ENCODE measurements around the gene FAM120C. TPM values are rescaled to one million over a fixed set of nuclear protein-coding genes. Genes with fewer than 3 reads are reported as not detected.

Gene FAM120C
- total and polyA plus RNA-seq, 2 of the 4 experiments (the other 2 are of a cell fraction) = 3.4 to 3.6 TPM

DNA sequence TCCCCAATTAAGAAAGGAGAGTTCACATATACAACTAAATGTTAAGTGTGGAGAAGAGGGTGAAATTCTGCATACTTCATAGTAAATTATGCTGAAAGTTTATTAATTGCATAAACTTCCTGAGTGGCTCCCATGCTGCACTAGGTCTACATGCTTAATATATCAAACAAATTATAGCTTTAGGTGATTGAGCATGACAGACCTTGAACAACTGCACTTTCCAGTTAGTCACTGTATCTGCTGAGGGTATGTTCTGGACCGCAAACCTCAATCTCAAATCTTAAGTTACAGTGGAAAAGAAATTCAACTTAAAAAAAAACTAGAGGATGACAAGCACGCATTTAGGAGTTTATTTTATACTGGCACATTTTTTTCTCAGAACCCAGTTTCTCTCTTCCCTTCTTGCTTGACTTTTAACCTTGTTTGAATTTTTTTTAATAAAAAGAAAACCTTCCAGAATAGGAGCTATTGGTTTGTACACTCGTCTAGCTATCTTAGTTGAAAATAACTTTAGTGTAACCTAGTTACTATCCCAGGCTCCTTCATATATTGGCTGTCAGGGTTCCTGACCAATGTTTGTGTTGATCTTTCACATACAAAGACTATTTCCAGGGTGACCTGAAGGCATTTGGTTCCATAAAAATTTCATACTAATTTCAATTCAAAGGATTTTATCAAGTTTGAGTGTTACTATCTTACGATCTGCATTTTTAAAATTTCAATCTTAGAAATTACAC, 10.2 kb upstream of the FAM120C start:
- Histone ChIP-seq H2BK20ac (ENCODE audit: low read depth, low read length) (no peak overlapping the region), H3K14ac (replicated peaks; ENCODE audit: low read depth, low read length) (no peak overlapping the region), H3K4me1 (ENCODE audit: control insufficient read depth, insufficient read depth, low read length) (no peaks in the 10 kb centered on the region), H4K91ac (ENCODE audit: insufficient read depth, low read depth, low read length) (no peak overlapping the region), H3K9ac (ENCODE audit: low read depth, low read length) (no peak overlapping the region), H3K36me3 (ENCODE audit: control insufficient read depth, insufficient read depth, low read length) (no peaks in the 10 kb centered on the region), H4K20me1 (ENCODE audit: insufficient read depth, low read length) (no peaks in the 10 kb centered on the region), H3K23ac (ENCODE audit: low read depth, low read length) (no peak overlapping the region), H3K9me1 (ENCODE audit: insufficient read depth, low read length) (0 out of 2 replicates have a peak, but pooled peaks cover 2% of the 10 kb centered on the region), H3K4ac (ENCODE audit: low read depth, low read length) (no peak overlapping the region), H3K18ac (ENCODE audit: low read depth, low read length) (no peak overlapping the region), H3K56ac (ENCODE audit: extremely low read depth, insufficient read depth, low read length) (no peak overlapping the region), H3K79me1 (ENCODE audit: low read depth in 1 of 2, low read length in 2 of 2) (no peaks in the 10 kb centered on the region), H3K27me3 (ENCODE audit: control insufficient read depth, insufficient read depth, low read length) (no peaks in the 10 kb centered on the region; the same call in 1 of the 2 replicates), H4K5ac (ENCODE audit: low read depth, low read length) (no peak overlapping the region), H2AK5ac (ENCODE audit: low read depth, low read length) (no peak overlapping the region), H3K9me3 (ENCODE audit: control insufficient read depth, insufficient read depth, low read length) (no peaks in the 10 kb centered on the region), H2BK120ac (ENCODE audit: low read depth, low read length) (no peak overlapping the region), H2AK9ac (replicated peaks; ENCODE audit: low read depth, low read length, poor library complexity) (no peak overlapping the region), H3K4me2 (ENCODE audit: low read depth, low read length) (no peak overlapping the region), H2AFZ (replicated peaks; ENCODE audit: low read length, poor library complexity) (no peak overlapping the region), H2BK5ac (ENCODE audit: low read depth, low read length, poor library complexity, severe bottlenecking) (no peak overlapping the region), H3K4me3 (ENCODE audit: insufficient read depth, low read depth, low read length) (no peak overlapping the region), H2BK15ac (ENCODE audit: low read depth, low read length) (no peak overlapping the region), H3K27ac (ENCODE audit: insufficient read depth, low read length) (no peak overlapping the region), H4K8ac (ENCODE audit: low read depth in 2 of 2, low read length in 2 of 2) (no peak overlapping the region)
- intact Hi-C loops (cut with micrococcal nuclease) (no loop called here), dilution Hi-C loops (cut with HindIII; ENCODE audit: low sequenced_read_pairs, unreplicated experiment) (no loop called here), in situ Hi-C loops (cut with MboI; ENCODE audit: low sequenced_read_pairs) (no loop called here)
- TF ChIP-seq POLR2A (IDR thresholded peaks at IDR 0.05; ENCODE audit: low read depth, low read length) (no peak), RFX5 (IDR thresholded peaks at IDR 0.05; ENCODE audit: low read depth, low read length) (no peak), MAFK (IDR thresholded peaks at IDR 0.05; ENCODE audit: low read depth, low read length) (no peak), FOS (IDR thresholded peaks at IDR 0.05; ENCODE audit: low read depth, low read length) (no peak), CHD1 (IDR thresholded peaks at IDR 0.05; ENCODE audit: low read depth, low read length) (no peak), SMC3 (IDR thresholded peaks at IDR 0.05; ENCODE audit: low read depth, low read length) (no peak), BHLHE40 (IDR thresholded peaks at IDR 0.05; ENCODE audit: low read depth, low read length) (no peak), RAD21 (IDR thresholded peaks at IDR 0.05; ENCODE audit: low read length) (no peak), NFE2L2 (IDR thresholded peaks at IDR 0.05; ENCODE audit: low read depth, low read length) (no peak), MAZ (IDR thresholded peaks at IDR 0.05; ENCODE audit: borderline replicate concordance, low read depth, low read length) (no peak), MXI1 (IDR thresholded peaks at IDR 0.05; ENCODE audit: borderline replicate concordance, low read depth, low read length) (no peak), CEBPB (IDR thresholded peaks at IDR 0.05; ENCODE audit: low read depth, low read length) (no peak), RCOR1 (IDR thresholded peaks at IDR 0.05; ENCODE audit: insufficient replicate concordance, low read length) (no peak)
- TF ChIP-seq, protein P1, sequence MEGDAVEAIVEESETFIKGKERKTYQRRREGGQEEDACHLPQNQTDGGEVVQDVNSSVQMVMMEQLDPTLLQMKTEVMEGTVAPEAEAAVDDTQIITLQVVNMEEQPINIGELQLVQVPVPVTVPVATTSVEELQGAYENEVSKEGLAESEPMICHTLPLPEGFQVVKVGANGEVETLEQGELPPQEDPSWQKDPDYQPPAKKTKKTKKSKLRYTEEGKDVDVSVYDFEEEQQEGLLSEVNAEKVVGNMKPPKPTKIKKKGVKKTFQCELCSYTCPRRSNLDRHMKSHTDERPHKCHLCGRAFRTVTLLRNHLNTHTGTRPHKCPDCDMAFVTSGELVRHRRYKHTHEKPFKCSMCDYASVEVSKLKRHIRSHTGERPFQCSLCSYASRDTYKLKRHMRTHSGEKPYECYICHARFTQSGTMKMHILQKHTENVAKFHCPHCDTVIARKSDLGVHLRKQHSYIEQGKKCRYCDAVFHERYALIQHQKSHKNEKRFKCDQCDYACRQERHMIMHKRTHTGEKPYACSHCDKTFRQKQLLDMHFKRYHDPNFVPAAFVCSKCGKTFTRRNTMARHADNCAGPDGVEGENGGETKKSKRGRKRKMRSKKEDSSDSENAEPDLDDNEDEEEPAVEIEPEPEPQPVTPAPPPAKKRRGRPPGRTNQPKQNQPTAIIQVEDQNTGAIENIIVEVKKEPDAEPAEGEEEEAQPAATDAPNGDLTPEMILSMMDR (conservative IDR thresholded peaks at IDR 0.05; ENCODE audit: low read depth, low read length) = no peak
- TF ChIP-seq, protein P2, sequence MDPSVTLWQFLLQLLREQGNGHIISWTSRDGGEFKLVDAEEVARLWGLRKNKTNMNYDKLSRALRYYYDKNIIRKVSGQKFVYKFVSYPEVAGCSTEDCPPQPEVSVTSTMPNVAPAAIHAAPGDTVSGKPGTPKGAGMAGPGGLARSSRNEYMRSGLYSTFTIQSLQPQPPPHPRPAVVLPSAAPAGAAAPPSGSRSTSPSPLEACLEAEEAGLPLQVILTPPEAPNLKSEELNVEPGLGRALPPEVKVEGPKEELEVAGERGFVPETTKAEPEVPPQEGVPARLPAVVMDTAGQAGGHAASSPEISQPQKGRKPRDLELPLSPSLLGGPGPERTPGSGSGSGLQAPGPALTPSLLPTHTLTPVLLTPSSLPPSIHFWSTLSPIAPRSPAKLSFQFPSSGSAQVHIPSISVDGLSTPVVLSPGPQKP (IDR thresholded peaks at IDR 0.05; ENCODE audit: borderline replicate concordance, low read depth, low read length) = no peak
- TF ChIP-seq, protein P3, sequence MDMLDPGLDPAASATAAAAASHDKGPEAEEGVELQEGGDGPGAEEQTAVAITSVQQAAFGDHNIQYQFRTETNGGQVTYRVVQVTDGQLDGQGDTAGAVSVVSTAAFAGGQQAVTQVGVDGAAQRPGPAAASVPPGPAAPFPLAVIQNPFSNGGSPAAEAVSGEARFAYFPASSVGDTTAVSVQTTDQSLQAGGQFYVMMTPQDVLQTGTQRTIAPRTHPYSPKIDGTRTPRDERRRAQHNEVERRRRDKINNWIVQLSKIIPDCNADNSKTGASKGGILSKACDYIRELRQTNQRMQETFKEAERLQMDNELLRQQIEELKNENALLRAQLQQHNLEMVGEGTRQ (IDR thresholded peaks at IDR 0.05; ENCODE audit: low read depth, low read length) = no peak
- BruUV-seq (replicated peaks) = no TSS peak
- DNase-seq (no peak), ATAC-seq (ENCODE audit: low read depth) (no peak)
- ChIA-PET CTCF (no interaction called here), POLR2A (ENCODE audit: unreplicated experiment) (no interaction called here)
- no CpG with 5 or more reads among the region's 4 CpGs for WGBS, 2 experiments (ENCODE audit: extremely low coverage in 2 of 2, insufficient read length in 1 of 2)

All from IMR-90 (cell line).